Smooth muscle cell (in vitro differentiated cells): ENCODE data around the gene RNF144A. TPM values are rescaled to one million over a fixed set of nuclear protein-coding genes. Genes with fewer than 3 reads are reported as not detected.
A peak's percentile ranks its signal among the peaks of the same experiment; 100 is the strongest.

Source experiments
- DNase-seq: peaks from one replicate; lab custom pipeline; 2025; ENCODE audit not compliant: unreplicated experiment; lab: John Stamatoyannopoulos, UW
- H2AFZ ChIP-seq: fragments of 200-600 bp; sonication (generic); 2 replicates; pipeline ENCODE4 v1.6.0; 2016; ENCODE audit warnings: antibody characterized with exemption, low read depth, mild to moderate bottlenecking
- H3F3A ChIP-seq: fragments of 200-600 bp; sonication (generic); 2 replicates; pipeline ENCODE4 v1.6.0; 2017; ENCODE audit warnings: antibody characterized with exemption, low read depth
- H3K27ac ChIP-seq: fragments of 200-600 bp; sonication (generic); 2 replicates; pipeline ENCODE4 v1.5.1; 2016; ENCODE audit warnings: low read depth, mild to moderate bottlenecking
- H3K27me3 ChIP-seq: fragments of 200-600 bp; sonication (generic); 2 replicates; pipeline ENCODE4 v1.6.1; 2016; ENCODE audit warnings: low read depth, mild to moderate bottlenecking
- H3K36me3 ChIP-seq: fragments of 200-600 bp; sonication (generic); 2 replicates; pipeline ENCODE4 v1.5.1; 2016; ENCODE audit warnings: low read depth
- H3K4me1 ChIP-seq: fragments of 200-600 bp; sonication (generic); 2 replicates; pipeline ENCODE4 v1.5.1; 2016; ENCODE audit warnings: low read depth
- H3K4me2 ChIP-seq: fragments of 200-600 bp; sonication (generic); 2 replicates; pipeline ENCODE4 v1.6.0; 2016; ENCODE audit warnings: mild to moderate bottlenecking
- H3K4me3 ChIP-seq: fragments of 200-600 bp; sonication (generic); 2 replicates; pipeline ENCODE4 v1.5.1; 2016; ENCODE audit warnings: mild to moderate bottlenecking
- H3K79me2 ChIP-seq: fragments of 200-600 bp; sonication (generic); 2 replicates; pipeline ENCODE4 v1.6.0; 2016; ENCODE audit warnings: low read depth, mild to moderate bottlenecking
- H3K9ac ChIP-seq: fragments of 200-600 bp; sonication (generic); 2 replicates; pipeline ENCODE4 v1.6.0; 2016; ENCODE audit warnings: low read depth
- H3K9me3 ChIP-seq: fragments of 200-600 bp; sonication (generic); replicated peaks from 2 replicates; pipeline ENCODE4 v1.5.1; 2016; ENCODE audit warnings: low read depth
- H4K20me1 ChIP-seq: fragments of 200-600 bp; sonication (generic); 2 replicates; pipeline ENCODE4 v1.6.0; 2016; ENCODE audit warnings: low read depth
- CTCF ChIP-seq: fragments of 200-600 bp; sonication (generic); IDR thresholded peaks from 2 replicates; pipeline ENCODE4 v1.5.1; 2017; ENCODE audit warnings: borderline replicate concordance, mild to moderate bottlenecking, antibody characterized with exemption; ENCODE audit not compliant: insufficient read depth, poor library complexity, severe bottlenecking
- whole genome bisulfite sequencing: methylation state at CpG from one replicate; pipeline ENCODE4 v1.1.7; 2016; ENCODE audit warnings: low lambda C conversion rate; 5-methylcytosine and 5-hydroxymethylcytosine counted together
- polyA plus RNA-seq: library from polyadenylated mRNA; unstranded; fragments of >200 nt; fragmentation: Nextera tagmentation; extraction: Ambion mirVana; gene quantifications from 2 replicates; pipeline ENCODE4 v1.2.1, GENCODE V29; 2016
- total RNA-seq: library from RNA; depleted of rRNA; stranded (reverse); fragments of >200 nt; gene quantifications from 2 replicates; pipeline ENCODE4 v1.2.3, GENCODE V29; 2014

RNF144A gene
- total and polyA plus RNA-seq, 2 experiments from 2014 or later = 10.0 to 23.3 TPM

- Histone ChIP-seq H3K36me3 (no peaks in the 10 kb centered on the region), H3K9me3 (no peaks in the 10 kb centered on the region), H3F3A (no peaks in the 10 kb centered on the region), H4K20me1 (peaks cover 4% of the 10 kb centered on the region), H2AFZ (no peak overlapping the region), H3K4me2 (no peak overlapping the region), H3K4me1 (no peaks in the 10 kb centered on the region), H3K79me2 (no peaks in the 10 kb centered on the region), H3K4me3 (no peak overlapping the region), H3K27ac (no peak overlapping the region), H3K9ac (no peak overlapping the region), H3K27me3 (no peaks in the 10 kb centered on the region)
- DNase-seq = peak; percentile 1
- WGBS = 81% methylated on average over 17 of the region's 17 CpGs
- TF ChIP-seq CTCF = peak; percentile 89
These were observed 127.3 kb downstream of the RNF144A start for GRCh38 chr2:7044253-7045250.

- Histone ChIP-seq H4K20me1 (peaks cover 4% of the 10 kb centered on the region), H3K4me1 (no peaks in the 10 kb centered on the region), H3K79me2 (no peaks in the 10 kb centered on the region), H3K9ac (no peak overlapping the region), H3F3A (no peaks in the 10 kb centered on the region), H3K4me2 (no peak overlapping the region), H3K9me3 (no peaks in the 10 kb centered on the region), H3K4me3 (no peak overlapping the region), H3K27me3 (no peaks in the 10 kb centered on the region), H3K27ac (no peak overlapping the region), H2AFZ (no peak overlapping the region), H3K36me3 (no peaks in the 10 kb centered on the region)
- DNase-seq = no peak
- TF ChIP-seq CTCF = no peak
- 95% methylated on average over 15 of the region's 15 CpGs for WGBS
These were observed 128.7 kb downstream of the RNF144A start for GRCh38 chr2:7045601-7046590.

- no peak overlapping the region for H3K9ac ChIP-seq
- no peaks in the 10 kb centered on the region for H3K36me3 ChIP-seq
- no peak for TF ChIP-seq CTCF
- no peak overlapping the region for H3K4me3 ChIP-seq
- no peaks in the 10 kb centered on the region for H3K9me3 ChIP-seq
- no peak overlapping the region for H2AFZ ChIP-seq
- H3K79me2 ChIP-seq = no peaks in the 10 kb centered on the region
- H3K27ac ChIP-seq = no peak overlapping the region
- no peak for DNase-seq
- H3K4me2 ChIP-seq = no peak overlapping the region
- no peaks in the 10 kb centered on the region for H3K27me3 ChIP-seq
- no peaks in the 10 kb centered on the region for H3K4me1 ChIP-seq
- WGBS = 74% methylated on average over 3 of the region's 3 CpGs
- H4K20me1 ChIP-seq = peaks cover 4% of the 10 kb centered on the region
- H3F3A ChIP-seq = no peaks in the 10 kb centered on the region
These were observed 130.4 kb downstream of the RNF144A start for GRCh38 chr2:7047661-7048060.
